Measurements from ENCODE around the gene SCART1. TPM values are rescaled to one million over a fixed set of nuclear protein-coding genes. Genes with fewer than 3 reads are reported as not detected.

Gene SCART1
- total and polyA plus RNA-seq, 9 donors: 0.53 to 1.9 (median 1.4) TPM

- Histone ChIP-seq H3K9me3 (replicated peaks; ENCODE audit: control insufficient read depth, low read depth, low read length) (peaks cover 7% of the 10 kb centered on the region), H3K36me3 (ENCODE audit: control insufficient read depth, insufficient read depth, low read length) (no peaks in the 10 kb centered on the region), H3K4me1 (ENCODE audit: control insufficient read depth, insufficient read depth, low read length) (no peaks in the 10 kb centered on the region), H3K27ac (ENCODE audit: low read length) (no peak overlapping the region), H3K27me3 (ENCODE audit: control insufficient read depth, insufficient read depth, low read length) (no peaks in the 10 kb centered on the region), H3K4me3 (ENCODE audit: low read length) (no peak overlapping the region)
- 88% methylated on average over 5 of the region's 12 CpGs for WGBS (ENCODE audit: insufficient coverage)
- no peak for DNase-seq
Measured at GRCh38 chr10:133444342-133445267, 9.1 kb upstream of the SCART1 start.

- peaks cover 7% of the 10 kb centered on the region for H3K9me3 ChIP-seq (replicated peaks; ENCODE audit: control insufficient read depth, low read depth, low read length)
- no peaks in the 10 kb centered on the region for H3K27me3 ChIP-seq (ENCODE audit: control insufficient read depth, insufficient read depth, low read length)
- no peak overlapping the region for H3K4me3 ChIP-seq (ENCODE audit: low read length)
- DNase-seq: no peak
- no peak overlapping the region for H3K27ac ChIP-seq (ENCODE audit: low read length)
- no peaks in the 10 kb centered on the region for H3K36me3 ChIP-seq (ENCODE audit: control insufficient read depth, insufficient read depth, low read length)
- no peaks in the 10 kb centered on the region for H3K4me1 ChIP-seq (ENCODE audit: control insufficient read depth, insufficient read depth, low read length)
- 89% methylated on average over 19 of the region's 22 CpGs for WGBS (ENCODE audit: insufficient coverage)
Measured at GRCh38 chr10:133445268-133445732, 8.4 kb upstream of the SCART1 start.

GRCh38 chr10:133445751-133446708 lies 7.7 kb upstream of the SCART1 start:
- peaks cover 7% of the 10 kb centered on the region for H3K9me3 ChIP-seq (replicated peaks; ENCODE audit: control insufficient read depth, low read depth, low read length)
- no peaks in the 10 kb centered on the region for H3K36me3 ChIP-seq (ENCODE audit: control insufficient read depth, insufficient read depth, low read length)
- DNase-seq: no peak
- no peaks in the 10 kb centered on the region for H3K4me1 ChIP-seq (ENCODE audit: control insufficient read depth, insufficient read depth, low read length)
- H3K27ac ChIP-seq (ENCODE audit: low read length): no peak overlapping the region
- WGBS (ENCODE audit: insufficient coverage): 43% methylated on average over 74 of the region's 80 CpGs
- no peak overlapping the region for H3K4me3 ChIP-seq (ENCODE audit: low read length)
- no peaks in the 10 kb centered on the region for H3K27me3 ChIP-seq (ENCODE audit: control insufficient read depth, insufficient read depth, low read length)

GRCh38 chr10:133446979-133447378 lies 6.8 kb upstream of the SCART1 start:
- Histone ChIP-seq H3K36me3 (ENCODE audit: control insufficient read depth, insufficient read depth, low read length) (no peaks in the 10 kb centered on the region), H3K4me1 (ENCODE audit: control insufficient read depth, insufficient read depth, low read length) (no peaks in the 10 kb centered on the region), H3K27me3 (ENCODE audit: control insufficient read depth, insufficient read depth, low read length) (no peaks in the 10 kb centered on the region), H3K27ac (ENCODE audit: low read length) (no peak overlapping the region), H3K4me3 (ENCODE audit: low read length) (no peak overlapping the region), H3K9me3 (replicated peaks; ENCODE audit: control insufficient read depth, low read depth, low read length) (peaks cover 7% of the 10 kb centered on the region)
- no peak for DNase-seq
- 98% methylated on average over 5 of the region's 11 CpGs for WGBS (ENCODE audit: insufficient coverage)

GRCh38 chr10:133448120-133448519 lies 5.6 kb upstream of the SCART1 start:
- Histone ChIP-seq H3K27me3 (ENCODE audit: control insufficient read depth, insufficient read depth, low read length) (no peaks in the 10 kb centered on the region), H3K9me3 (replicated peaks; ENCODE audit: control insufficient read depth, low read depth, low read length) (peaks cover 7% of the 10 kb centered on the region), H3K4me3 (ENCODE audit: low read length) (no peak overlapping the region), H3K27ac (ENCODE audit: low read length) (no peak overlapping the region), H3K36me3 (ENCODE audit: control insufficient read depth, insufficient read depth, low read length) (no peaks in the 10 kb centered on the region), H3K4me1 (ENCODE audit: control insufficient read depth, insufficient read depth, low read length) (no peaks in the 10 kb centered on the region)
- DNase-seq: no peak

GRCh38 chr10:133451346-133451745 lies 2.4 kb upstream of the SCART1 start:
- H3K9me3 ChIP-seq (replicated peaks; ENCODE audit: control insufficient read depth, low read depth, low read length): peaks cover 7% of the 10 kb centered on the region
- H3K27ac ChIP-seq (ENCODE audit: low read length): no peak overlapping the region
- H3K27me3 ChIP-seq (ENCODE audit: control insufficient read depth, insufficient read depth, low read length): no peaks in the 10 kb centered on the region
- no peaks in the 10 kb centered on the region for H3K36me3 ChIP-seq (ENCODE audit: control insufficient read depth, insufficient read depth, low read length)
- no peak overlapping the region for H3K4me3 ChIP-seq (ENCODE audit: low read length)
- H3K4me1 ChIP-seq (ENCODE audit: control insufficient read depth, insufficient read depth, low read length): no peaks in the 10 kb centered on the region
- WGBS (ENCODE audit: insufficient coverage): no CpG with 5 or more reads among the region's 4 CpGs
- no peak for DNase-seq

- DNase-seq: no peak
- Histone ChIP-seq H3K36me3 (ENCODE audit: control insufficient read depth, insufficient read depth, low read length) (no peaks in the 10 kb centered on the region), H3K4me3 (ENCODE audit: low read length) (no peak overlapping the region), H3K9me3 (replicated peaks; ENCODE audit: control insufficient read depth, low read depth, low read length) (peaks cover 4% of the 10 kb centered on the region), H3K27ac (ENCODE audit: low read length) (no peak overlapping the region), H3K27me3 (ENCODE audit: control insufficient read depth, insufficient read depth, low read length) (no peaks in the 10 kb centered on the region), H3K4me1 (ENCODE audit: control insufficient read depth, insufficient read depth, low read length) (no peaks in the 10 kb centered on the region)
- WGBS (ENCODE audit: insufficient coverage): no CpG with 5 or more reads among the region's 4 CpGs
Measured at GRCh38 chr10:133452453-133452852, 1.3 kb upstream of the SCART1 start.

- Histone ChIP-seq H3K27ac (ENCODE audit: low read length) (no peak overlapping the region), H3K4me1 (ENCODE audit: control insufficient read depth, insufficient read depth, low read length) (no peaks in the 10 kb centered on the region), H3K36me3 (ENCODE audit: control insufficient read depth, insufficient read depth, low read length) (no peaks in the 10 kb centered on the region), H3K4me3 (ENCODE audit: low read length) (no peak overlapping the region), H3K9me3 (replicated peaks; ENCODE audit: control insufficient read depth, low read depth, low read length) (no peaks in the 10 kb centered on the region), H3K27me3 (ENCODE audit: control insufficient read depth, insufficient read depth, low read length) (no peaks in the 10 kb centered on the region)
- no peak for DNase-seq
- WGBS (ENCODE audit: insufficient coverage): 81% methylated on average over 10 of the region's 10 CpGs
Measured at GRCh38 chr10:133454204-133454893, 604 bp downstream of the SCART1 start.

GRCh38 chr10:133455196-133455595 lies 1.5 kb downstream of the SCART1 start:
- no peak overlapping the region for H3K27ac ChIP-seq (ENCODE audit: low read length)
- no peaks in the 10 kb centered on the region for H3K9me3 ChIP-seq (replicated peaks; ENCODE audit: control insufficient read depth, low read depth, low read length)
- no peak overlapping the region for H3K4me3 ChIP-seq (ENCODE audit: low read length)
- H3K27me3 ChIP-seq (ENCODE audit: control insufficient read depth, insufficient read depth, low read length): no peaks in the 10 kb centered on the region
- no peaks in the 10 kb centered on the region for H3K4me1 ChIP-seq (ENCODE audit: control insufficient read depth, insufficient read depth, low read length)
- no peaks in the 10 kb centered on the region for H3K36me3 ChIP-seq (ENCODE audit: control insufficient read depth, insufficient read depth, low read length)
- 89% methylated on average over 3 of the region's 5 CpGs for WGBS (ENCODE audit: insufficient coverage)
- DNase-seq: no peak

All from muscle of leg (tissue), 11 donors.